K562 (cell line): ENCODE data around the gene NTM.

Experiments used
- FOXK1 ChIP-seq: sonication (generic); formaldehyde crosslinking; IDR thresholded peaks from 2 replicates; pipeline ENCODE4 v1.8.0; 2022; ENCODE audit warnings: missing genetic modification reagents, mild to moderate bottlenecking, borderline replicate concordance
- PTRF ChIP-seq: fragments of 450-650 bp; IDR thresholded peaks from 2 replicates; pipeline ENCODE4 v1.6.1; 2016; ENCODE audit warnings: mild to moderate bottlenecking, missing genetic modification characterization, missing compliant biosample characterization

- TF ChIP-seq PTRF, result no peak
- TF ChIP-seq FOXK1, result no peak
Observed at GRCh38 chr11:132257871-132258270, 887.5 kb downstream of the NTM start.
